ENCODE measurements around the gene CMTM8.
"Not testable (repeated sequence)": the region's sequence is repeated elsewhere in the genome, so short reads cannot be mapped to it uniquely, and the experiment has no call there.

The CMTM8 gene

GRCh38 chr3:32238453-32239306 is at the start of gene CMTM8:
Gene CMTM8 (plus strand): TSS chr3:32238680. CDS start chr3:32238973, 293 bp downstream.
- Histone ChIP-seq H3K9me3 (ENCODE audit: insufficient read depth, low read length) (peaks cover 16% of the 10 kb centered on the region), H3K36me3 (ENCODE audit: insufficient read depth, insufficient read length, low read length) (no peaks in the 10 kb centered on the region), H3K9ac (ENCODE audit: insufficient read length, low read depth) (peak within 1 kb of the TSS; percentile 81), H3K4me3 (ENCODE audit: insufficient read length, low read depth) (peak within 1 kb of the TSS; percentile 67), H3K27me3 (ENCODE audit: insufficient read depth, insufficient read length) (peaks cover 38% of the 10 kb centered on the region), H3K4me1 (ENCODE audit: insufficient read depth, insufficient read length) (peaks cover 7% of the 10 kb centered on the region)
- TF ChIP-seq YY1 (IDR thresholded peaks at IDR 0.05; ENCODE audit: insufficient read depth, insufficient read length) (no peak), ZNF274 (IDR thresholded peaks at IDR 0.05; ENCODE audit: low read depth, low read length) (no peak), SUZ12 (IDR thresholded peaks at IDR 0.05; ENCODE audit: extremely low read depth, insufficient read depth, insufficient read length) (no peak)
- no peak for DNase-seq (ENCODE audit: low read depth, low spot score)

- Histone ChIP-seq H3K36me3 (ENCODE audit: insufficient read depth, insufficient read length, low read length) (no peaks in the 10 kb centered on the region), H3K4me1 (ENCODE audit: insufficient read depth, insufficient read length) (no peaks in the 10 kb centered on the region), H3K27me3 (ENCODE audit: insufficient read depth, insufficient read length) (no peaks in the 10 kb centered on the region), H3K4me3 (ENCODE audit: insufficient read length, low read depth) (no peak overlapping the region), H3K9ac (ENCODE audit: insufficient read length, low read depth) (no peak overlapping the region), H3K9me3 (ENCODE audit: insufficient read depth, low read length) (no peaks in the 10 kb centered on the region)
- DNase-seq (ENCODE audit: low read depth, low spot score), result no peak
- TF ChIP-seq ZNF274 (IDR thresholded peaks at IDR 0.05; ENCODE audit: low read depth, low read length) (no peak), YY1 (IDR thresholded peaks at IDR 0.05; ENCODE audit: insufficient read depth, insufficient read length) (no peak), SUZ12 (IDR thresholded peaks at IDR 0.05; ENCODE audit: extremely low read depth, insufficient read depth, insufficient read length) (no peak)
Observed at GRCh38 chr3:32189693-32190092, 48.8 kb upstream of the CMTM8 start.

- not testable (repeated sequence) for H3K27me3 ChIP-seq (ENCODE audit: insufficient read depth, insufficient read length); H3K4me3 ChIP-seq (ENCODE audit: insufficient read length, low read depth); H3K4me1 ChIP-seq (ENCODE audit: insufficient read depth, insufficient read length); H3K9me3 ChIP-seq (ENCODE audit: insufficient read depth, low read length); DNase-seq (ENCODE audit: low read depth, low spot score); H3K36me3 ChIP-seq (ENCODE audit: insufficient read depth, insufficient read length, low read length); H3K9ac ChIP-seq (ENCODE audit: insufficient read length, low read depth)
Observed at GRCh38 chr3:32190556-32190955, 47.9 kb upstream of the CMTM8 start.

- Histone ChIP-seq H3K4me1 (ENCODE audit: insufficient read depth, insufficient read length) (no peaks in the 10 kb centered on the region), H3K9ac (ENCODE audit: insufficient read length, low read depth) (no peak overlapping the region), H3K36me3 (ENCODE audit: insufficient read depth, insufficient read length, low read length) (no peaks in the 10 kb centered on the region), H3K27me3 (ENCODE audit: insufficient read depth, insufficient read length) (no peaks in the 10 kb centered on the region), H3K9me3 (ENCODE audit: insufficient read depth, low read length) (no peaks in the 10 kb centered on the region), H3K4me3 (ENCODE audit: insufficient read length, low read depth) (no peak overlapping the region)
- TF ChIP-seq YY1 (IDR thresholded peaks at IDR 0.05; ENCODE audit: insufficient read depth, insufficient read length) (no peak), ZNF274 (IDR thresholded peaks at IDR 0.05; ENCODE audit: low read depth, low read length) (no peak), SUZ12 (IDR thresholded peaks at IDR 0.05; ENCODE audit: extremely low read depth, insufficient read depth, insufficient read length) (no peak)
- DNase-seq (ENCODE audit: low read depth, low spot score), result no peak
Observed at GRCh38 chr3:32193101-32193500, 45.4 kb upstream of the CMTM8 start.

- Histone ChIP-seq H3K4me3 (ENCODE audit: insufficient read length, low read depth) (no peak overlapping the region), H3K9ac (ENCODE audit: insufficient read length, low read depth) (no peak overlapping the region), H3K36me3 (ENCODE audit: insufficient read depth, insufficient read length, low read length) (no peaks in the 10 kb centered on the region), H3K9me3 (ENCODE audit: insufficient read depth, low read length) (no peaks in the 10 kb centered on the region), H3K27me3 (ENCODE audit: insufficient read depth, insufficient read length) (no peaks in the 10 kb centered on the region), H3K4me1 (ENCODE audit: insufficient read depth, insufficient read length) (no peaks in the 10 kb centered on the region)
- DNase-seq (ENCODE audit: low read depth, low spot score), result no peak
- TF ChIP-seq YY1 (IDR thresholded peaks at IDR 0.05; ENCODE audit: insufficient read depth, insufficient read length) (no peak), ZNF274 (IDR thresholded peaks at IDR 0.05; ENCODE audit: low read depth, low read length) (no peak), SUZ12 (IDR thresholded peaks at IDR 0.05; ENCODE audit: extremely low read depth, insufficient read depth, insufficient read length) (no peak)
Observed at GRCh38 chr3:32194653-32195052, 43.8 kb upstream of the CMTM8 start.

- H3K9ac ChIP-seq (ENCODE audit: insufficient read length, low read depth), result no peak overlapping the region
- no peak overlapping the region for H3K4me3 ChIP-seq (ENCODE audit: insufficient read length, low read depth)
- no peaks in the 10 kb centered on the region for H3K36me3 ChIP-seq (ENCODE audit: insufficient read depth, insufficient read length, low read length)
- no peaks in the 10 kb centered on the region for H3K4me1 ChIP-seq (ENCODE audit: insufficient read depth, insufficient read length)
- H3K27me3 ChIP-seq (ENCODE audit: insufficient read depth, insufficient read length), result no peaks in the 10 kb centered on the region
- no peak for DNase-seq (ENCODE audit: low read depth, low spot score)
- H3K9me3 ChIP-seq (ENCODE audit: insufficient read depth, low read length), result no peaks in the 10 kb centered on the region
- no peak for TF ChIP-seq ZNF274 (IDR thresholded peaks at IDR 0.05; ENCODE audit: low read depth, low read length)
Observed at GRCh38 chr3:32195995-32196540, 42.4 kb upstream of the CMTM8 start.

- H3K9me3 ChIP-seq (ENCODE audit: insufficient read depth, low read length), result no peaks in the 10 kb centered on the region
- H3K9ac ChIP-seq (ENCODE audit: insufficient read length, low read depth), result no peak overlapping the region
- no peaks in the 10 kb centered on the region for H3K27me3 ChIP-seq (ENCODE audit: insufficient read depth, insufficient read length)
- DNase-seq (ENCODE audit: low read depth, low spot score), result no peak
- H3K4me3 ChIP-seq (ENCODE audit: insufficient read length, low read depth), result no peak overlapping the region
- no peaks in the 10 kb centered on the region for H3K4me1 ChIP-seq (ENCODE audit: insufficient read depth, insufficient read length)
- no peaks in the 10 kb centered on the region for H3K36me3 ChIP-seq (ENCODE audit: insufficient read depth, insufficient read length, low read length)
- TF ChIP-seq YY1 (IDR thresholded peaks at IDR 0.05; ENCODE audit: insufficient read depth, insufficient read length) (no peak), SUZ12 (IDR thresholded peaks at IDR 0.05; ENCODE audit: extremely low read depth, insufficient read depth, insufficient read length) (no peak), ZNF274 (IDR thresholded peaks at IDR 0.05; ENCODE audit: low read depth, low read length) (no peak)
Observed at GRCh38 chr3:32197991-32198390, 40.5 kb upstream of the CMTM8 start.
